SU-DHL-6 (cell line): ENCODE data around the gene ARAP3.

Experiments
- H2AFZ ChIP-seq: fragments of 200-600 bp; sonication (generic); 2 replicates; pipeline ENCODE4 v1.6.1; 2014; ENCODE audit warnings: low read depth, mild to moderate bottlenecking, moderate library complexity, mixed read lengths, antibody characterized with exemption, low read length; ENCODE audit not compliant: severe bottlenecking
- H3F3A ChIP-seq: fragments of 200-600 bp; shearing (Covaris generic); 2 replicates; pipeline ENCODE4 v1.6.0; 2016; ENCODE audit warnings: antibody characterized with exemption, mild to moderate bottlenecking; ENCODE audit not compliant: insufficient read depth
- H3K27ac ChIP-seq: fragments of 200-600 bp; sonication (generic); 2 replicates; pipeline ENCODE4 v1.5.1; 2016; ENCODE audit warnings: low read depth, mild to moderate bottlenecking, low read length, moderate library complexity, mixed read lengths
- H3K27me3 ChIP-seq: fragments of 200-600 bp; sonication (generic), shearing (Covaris generic); 2 replicates; pipeline ENCODE4 v1.6.0; 2014; ENCODE audit warnings: mild to moderate bottlenecking, low read length
- H3K36me3 ChIP-seq: fragments of 200-600 bp; sonication (generic); 2 replicates; pipeline ENCODE4 v1.6.1; 2014; ENCODE audit warnings: mild to moderate bottlenecking, low read length, mixed read lengths
- H3K4me2 ChIP-seq: fragments of 300-600, 200-600 bp; shearing (Covaris generic), sonication (generic); 2 replicates; pipeline ENCODE4 v1.6.0; 2014; ENCODE audit warnings: low read length, low read depth, mild to moderate bottlenecking; ENCODE audit not compliant: poor library complexity, severe bottlenecking
- H3K4me3 ChIP-seq: fragments of 200-600 bp; sonication (generic); 2 replicates; pipeline ENCODE4 v1.5.1; 2014; ENCODE audit warnings: antibody characterized with exemption, low read length, mild to moderate bottlenecking, mixed read lengths; ENCODE audit not compliant: insufficient read depth, poor library complexity, severe bottlenecking
- H3K79me2 ChIP-seq: fragments of 200-600 bp; sonication (generic); 2 replicates; pipeline ENCODE4 v1.6.1; 2014; ENCODE audit warnings: mild to moderate bottlenecking, low read length, moderate library complexity; ENCODE audit not compliant: insufficient read depth
- H3K9ac ChIP-seq: fragments of 200-600 bp; sonication (generic); 2 replicates; pipeline ENCODE4 v1.7.0; 2014; ENCODE audit warnings: mild to moderate bottlenecking, low read length
- H3K9me2 ChIP-seq: fragments of 200-600 bp; sonication (generic); replicated peaks from 2 replicates; pipeline ENCODE4 v1.6.1; 2014; ENCODE audit warnings: low read length; ENCODE audit not compliant: insufficient read depth
- H3K9me3 ChIP-seq: fragments of 200-600 bp; sonication (generic); 2 replicates; pipeline ENCODE4 v1.6.1; 2014; ENCODE audit warnings: low read length, mixed read lengths; ENCODE audit not compliant: insufficient read depth
- H4K20me1 ChIP-seq: fragments of 200-600 bp; sonication (generic); 2 replicates; pipeline ENCODE4 v1.6.1; 2014; ENCODE audit warnings: low read depth, mild to moderate bottlenecking, antibody characterized with exemption, low read length, moderate library complexity, mixed read lengths
- CTCF ChIP-seq: fragments of 200-600 bp; sonication (generic); IDR thresholded peaks from one replicate; pipeline ENCODE4 v1.5.1; 2017; ENCODE audit warnings: antibody characterized with exemption, mild to moderate bottlenecking, low read length, moderate library complexity; ENCODE audit not compliant: insufficient read depth, poor library complexity, severe bottlenecking
- EZH2phosphoT487 ChIP-seq: fragments of 200-600 bp; sonication (generic), shearing (Covaris generic); conservative IDR thresholded peaks from 2 replicates; pipeline ENCODE4 v1.6.1; 2018; ENCODE audit warnings: mild to moderate bottlenecking, antibody characterized with exemption, low read length, moderate library complexity, mixed read lengths

ARAP3 gene

GRCh38 chr5:141634720-141635119 is 47.3 kb downstream of the ARAP3 start:
- no peak overlapping the region for H3K4me3 ChIP-seq
- H3K9me2 ChIP-seq: no peaks in the 10 kb centered on the region
- no peak overlapping the region for H2AFZ ChIP-seq
- no peak overlapping the region for H3K27ac ChIP-seq
- peaks cover 8% of the 10 kb centered on the region; the same call in 1 of the 2 replicates for H3F3A ChIP-seq
- peaks cover 15% of the 10 kb centered on the region for H4K20me1 ChIP-seq
- H3K4me2 ChIP-seq: peak overlapping the region; percentile 71
- H3K79me2 ChIP-seq: peaks cover 77% of the 10 kb centered on the region
- no peaks in the 10 kb centered on the region for H3K27me3 ChIP-seq
- peaks cover 16% of the 10 kb centered on the region for H3K36me3 ChIP-seq
- H3K9ac ChIP-seq: peak overlapping the region; percentile 94; the same call in 1 of the 2 replicates
- H3K9me3 ChIP-seq: no peaks in the 10 kb centered on the region
- no peak for TF ChIP-seq EZH2phosphoT487
- TF ChIP-seq CTCF: no peak

GRCh38 chr5:141633871-141634561 is 48.0 kb downstream of the ARAP3 start:
- no peaks in the 10 kb centered on the region for H3K27me3 ChIP-seq
- H2AFZ ChIP-seq: no peak overlapping the region
- no peak overlapping the region for H3K4me3 ChIP-seq
- peaks cover 78% of the 10 kb centered on the region for H3K79me2 ChIP-seq
- no peaks in the 10 kb centered on the region for H3K9me2 ChIP-seq
- peaks cover 7% of the 10 kb centered on the region; the same call in 1 of the 2 replicates for H3F3A ChIP-seq
- peaks cover 16% of the 10 kb centered on the region for H3K36me3 ChIP-seq
- peak overlapping the region; percentile 71 for H3K4me2 ChIP-seq
- H4K20me1 ChIP-seq: peaks cover 15% of the 10 kb centered on the region
- TF ChIP-seq EZH2phosphoT487 (no peak), CTCF (no peak)
- H3K9ac ChIP-seq: no peak overlapping the region
- H3K27ac ChIP-seq: no peak overlapping the region
- no peaks in the 10 kb centered on the region for H3K9me3 ChIP-seq

GRCh38 chr5:141632650-141633049 is 49.4 kb downstream of the ARAP3 start:
- Histone ChIP-seq H3K79me2 (peaks cover 71% of the 10 kb centered on the region), H3K27me3 (no peaks in the 10 kb centered on the region), H3K4me3 (no peak overlapping the region), H2AFZ (no peak overlapping the region), H3K9me2 (no peaks in the 10 kb centered on the region), H3K4me2 (no peak overlapping the region), H4K20me1 (peaks cover 15% of the 10 kb centered on the region), H3K36me3 (peaks cover 23% of the 10 kb centered on the region), H3K9ac (no peak overlapping the region), H3F3A (no peaks in the 10 kb centered on the region), H3K9me3 (no peaks in the 10 kb centered on the region), H3K27ac (no peak overlapping the region)
- TF ChIP-seq CTCF (no peak), EZH2phosphoT487 (no peak)
